ENCODE data around the gene ZNF783.

- TF ChIP-seq POLR2A (IDR thresholded peaks at IDR 0.05) (no peak), CTCF (IDR thresholded peaks at IDR 0.05) (no peak), EP300 (IDR thresholded peaks at IDR 0.05) (no peak)
Observed at GRCh38 chr7:149297034-149297755, 35.2 kb downstream of the ZNF783 start.

Data from suprapubic skin (tissue), 3 donors.